ENCODE results near the gene DTYMK. TPM values are rescaled to one million over a fixed set of nuclear protein-coding genes. Genes with fewer than 3 reads are reported as not detected.

The DTYMK gene
- total and polyA plus RNA-seq, 2 of the 8 experiments (the other 6 are each of a cell fraction or from before 2014, with no cell fraction given): 58.3 to 69.9 TPM

- no peak for TF ChIP-seq CHD7 (IDR thresholded peaks at IDR 0.05; ENCODE audit: insufficient replicate concordance, low read length)
- TF ChIP-seq POLR2AphosphoS5 (IDR thresholded peaks at IDR 0.05; ENCODE audit: low read depth, low read length): no peak
- TF ChIP-seq CHD2 (IDR thresholded peaks at IDR 0.05; ENCODE audit: low read length): no peak
- no peak for TF ChIP-seq BRCA1 (IDR thresholded peaks at IDR 0.05; ENCODE audit: low read depth, low read length)
Measured at GRCh38 chr2:241668839-241669238, 17.8 kb downstream of the DTYMK start (continued).
